Activated gamma-delta T cell (primary cell): ENCODE data around the gene PPP1R3G.

ENCODE experiments used
- DNase-seq: peaks from one replicate; lab custom pipeline; 2025; lab: John Stamatoyannopoulos, UW

The PPP1R3G gene

DNA sequence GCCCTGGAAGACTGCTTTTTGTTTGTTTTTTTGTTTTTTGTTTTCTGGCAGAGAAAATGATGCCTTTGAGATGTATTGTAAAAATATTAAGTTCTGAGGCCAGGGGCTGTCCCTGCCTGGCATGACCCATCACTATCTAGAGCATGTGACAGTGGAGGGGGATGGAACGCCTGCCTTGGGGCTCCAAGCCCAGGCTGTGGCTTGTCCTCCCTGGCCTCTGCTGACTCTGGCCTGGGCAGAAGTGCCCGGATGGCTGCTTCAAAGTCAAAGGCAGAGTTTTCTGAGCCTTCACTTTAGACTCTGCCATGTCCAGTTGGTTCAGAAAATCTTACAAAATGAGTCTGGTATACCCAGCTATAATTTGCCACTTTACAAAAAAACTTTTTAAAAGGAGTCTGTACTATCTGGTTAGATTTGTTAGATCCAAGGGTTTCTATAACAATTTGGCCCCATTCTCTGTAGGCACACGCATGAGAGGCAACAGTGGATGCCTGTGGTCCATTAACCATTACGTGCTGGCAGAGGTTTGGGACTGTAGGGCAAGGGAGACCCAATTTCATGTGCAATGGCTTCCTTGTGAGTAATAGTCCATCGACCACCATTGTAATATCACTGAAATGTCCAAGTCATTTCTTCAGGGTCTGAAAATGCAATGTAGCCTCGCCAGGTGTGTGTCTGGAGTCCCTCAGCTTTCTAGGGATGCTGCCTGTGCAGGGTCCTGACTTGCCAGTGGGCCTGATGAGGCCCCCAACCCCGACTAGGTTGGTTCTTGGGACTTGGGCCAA is 8.3 kb downstream of the PPP1R3G start:
- no peak for DNase-seq

DNA sequence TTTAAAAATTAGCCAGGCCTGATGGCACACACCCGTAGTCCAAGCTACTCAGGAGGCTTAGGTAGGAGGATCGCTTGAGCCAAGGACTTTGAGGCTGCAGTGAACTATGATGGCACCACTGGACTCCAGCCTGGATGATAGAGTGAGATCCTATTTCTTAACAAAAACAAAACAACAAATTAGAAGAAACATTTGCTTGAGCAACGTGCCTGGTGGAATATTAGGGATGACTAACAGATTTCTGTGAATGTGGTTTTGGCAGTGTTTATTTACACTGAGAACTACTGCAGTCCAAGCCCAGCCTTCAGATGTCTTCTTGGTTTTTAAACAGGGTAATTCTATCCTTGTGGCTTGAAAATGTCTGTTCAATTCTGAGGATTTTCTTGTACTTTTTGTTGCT is 9.2 kb downstream of the PPP1R3G start:
- DNase-seq = no peak

DNA sequence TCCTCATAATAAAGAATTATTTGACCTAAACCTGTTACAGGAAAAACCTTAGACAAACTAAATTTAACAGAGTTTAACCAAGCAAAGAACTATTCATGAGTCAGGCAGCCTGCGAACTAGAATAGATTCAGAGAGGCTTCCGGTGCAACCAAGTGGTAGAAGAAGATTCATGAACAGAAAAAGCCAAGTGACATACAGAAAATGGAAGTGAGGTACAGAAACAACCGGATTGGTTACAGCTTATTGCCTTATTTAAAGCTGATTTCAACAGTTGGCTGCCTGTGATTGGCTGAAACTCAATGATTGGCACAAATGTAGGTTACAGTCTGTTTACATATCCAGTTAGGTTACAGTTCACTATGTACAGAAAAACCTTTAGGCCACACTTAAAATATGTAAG is 10.1 kb downstream of the PPP1R3G start:
- DNase-seq = no peak

DNA sequence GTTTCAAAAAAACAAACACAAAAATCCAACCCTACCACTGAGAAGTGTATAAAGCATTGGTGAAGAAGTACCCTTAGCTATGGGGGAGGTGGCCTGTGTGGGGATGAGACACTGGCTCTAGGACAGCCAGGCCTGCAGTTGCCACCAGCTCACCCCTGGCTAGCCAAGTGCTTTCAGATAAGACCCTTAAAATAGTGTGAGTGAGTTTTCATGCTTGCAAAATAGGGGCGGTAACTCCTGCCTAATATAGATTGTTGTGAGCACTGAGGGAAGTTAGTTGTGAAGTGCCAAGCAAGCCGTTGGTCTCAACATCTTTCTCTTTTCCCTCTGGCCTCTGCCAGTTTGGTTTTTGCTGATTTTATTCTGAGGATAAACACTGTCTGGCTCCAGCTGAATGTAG is 11.3 kb downstream of the PPP1R3G start:
- DNase-seq = no peak

DNA sequence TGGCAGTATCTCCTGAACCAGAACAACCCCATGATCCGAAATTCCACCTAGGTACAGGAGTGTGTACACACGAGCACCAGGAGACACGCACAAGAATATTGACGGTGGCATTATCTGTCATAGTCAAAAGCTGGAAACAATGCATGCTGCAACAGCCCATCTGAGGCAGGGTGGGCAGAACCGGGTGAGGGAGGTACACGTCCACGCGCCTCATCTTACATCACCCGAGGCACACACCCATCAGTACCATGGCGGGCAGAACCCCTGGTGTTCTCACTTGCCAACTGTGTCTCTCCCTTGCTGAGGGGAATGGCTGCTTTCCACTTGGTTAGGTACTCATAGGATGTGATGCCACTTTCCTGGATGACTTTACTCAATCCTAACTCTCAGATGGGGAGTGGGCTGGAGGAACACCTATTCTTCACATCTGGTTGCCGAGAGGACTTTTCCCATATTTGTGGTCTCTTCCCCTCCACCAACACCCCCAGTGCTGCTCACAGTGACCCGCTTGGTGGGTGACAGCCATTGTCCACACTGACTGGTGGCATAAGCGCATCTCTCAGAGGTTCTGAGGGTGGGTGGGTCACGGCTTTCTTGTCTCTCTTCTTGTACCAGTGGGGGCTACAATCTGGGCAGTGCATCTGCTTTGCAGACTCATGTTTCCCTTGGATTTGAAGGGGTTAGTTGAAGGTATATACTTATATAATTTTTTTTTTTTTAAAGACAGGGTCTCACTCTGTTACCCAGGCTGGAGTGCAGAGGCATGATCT is 13.5 kb downstream of the PPP1R3G start:
- no peak for DNase-seq

DNA sequence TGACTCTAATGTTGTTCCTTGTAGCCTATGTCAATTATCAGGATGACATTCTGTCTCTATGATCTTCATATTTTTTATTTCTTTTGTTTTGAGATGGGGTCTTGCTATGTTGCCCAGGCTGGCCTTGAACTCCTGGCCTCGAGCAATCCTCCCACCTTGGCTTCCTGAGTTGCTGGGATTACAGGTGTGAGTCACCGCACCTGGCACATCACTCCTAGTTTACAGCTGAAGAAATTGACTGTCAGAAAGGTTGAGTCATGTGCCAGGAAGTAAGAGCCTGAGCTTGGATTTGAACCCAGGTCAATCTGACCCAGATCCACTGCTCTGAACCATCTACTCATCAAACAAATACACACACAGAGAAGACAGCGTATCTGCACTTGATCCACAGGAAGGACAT is 14.4 kb downstream of the PPP1R3G start:
- no peak for DNase-seq

DNA sequence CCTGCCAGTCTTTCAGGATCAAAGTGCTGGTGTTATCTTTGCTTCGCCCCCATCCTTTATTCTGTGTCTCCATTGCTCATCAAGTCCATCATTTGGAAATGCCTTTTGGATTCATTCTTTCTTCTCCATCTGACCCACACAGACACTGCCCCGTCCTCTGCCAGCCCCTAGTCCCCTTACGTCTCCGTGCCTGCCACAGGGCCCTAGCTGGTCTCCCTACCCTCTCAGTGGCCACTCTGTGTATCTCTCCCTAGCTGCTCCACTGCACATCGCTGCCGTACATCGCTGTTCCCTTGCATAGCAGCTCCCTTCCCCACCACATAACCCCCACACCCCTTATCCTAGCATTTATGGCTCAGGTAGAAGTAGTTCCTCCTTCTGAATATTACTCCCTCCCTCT is 15.7 kb downstream of the PPP1R3G start:
- no peak for DNase-seq

DNA sequence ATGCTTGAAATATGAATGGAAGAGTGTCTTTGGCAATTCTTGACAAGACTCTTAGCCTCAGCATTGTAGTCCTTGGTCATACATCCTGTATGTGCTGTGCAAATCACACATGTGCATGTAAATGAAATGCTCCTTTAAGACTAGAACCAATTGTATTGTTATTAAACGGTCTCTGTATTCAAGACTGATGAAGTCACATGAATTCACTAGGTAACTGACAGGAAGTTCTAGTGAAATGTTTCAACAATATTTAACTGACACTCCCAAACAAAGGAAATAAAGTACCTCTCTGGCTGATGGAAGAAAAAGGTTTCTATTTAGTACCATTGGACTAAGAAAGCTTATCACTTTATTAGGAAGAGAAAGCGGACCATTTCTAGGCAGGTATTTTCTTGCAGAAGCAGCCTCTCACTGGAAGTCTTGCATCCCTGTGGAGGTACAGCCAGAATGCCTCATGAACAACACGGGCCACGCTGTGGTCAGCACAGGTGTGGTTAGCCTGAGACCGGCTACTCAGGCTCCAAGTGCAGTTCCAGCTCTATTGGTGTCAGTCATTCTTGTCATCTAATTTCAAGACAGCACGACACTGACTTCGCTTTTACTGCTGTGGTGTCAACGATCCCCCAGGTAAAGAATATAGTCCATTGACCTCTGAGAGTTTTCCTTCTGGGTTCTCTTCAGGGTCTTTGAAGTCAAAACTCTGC is 17.3 kb downstream of the PPP1R3G start:
- no peak for DNase-seq

DNA sequence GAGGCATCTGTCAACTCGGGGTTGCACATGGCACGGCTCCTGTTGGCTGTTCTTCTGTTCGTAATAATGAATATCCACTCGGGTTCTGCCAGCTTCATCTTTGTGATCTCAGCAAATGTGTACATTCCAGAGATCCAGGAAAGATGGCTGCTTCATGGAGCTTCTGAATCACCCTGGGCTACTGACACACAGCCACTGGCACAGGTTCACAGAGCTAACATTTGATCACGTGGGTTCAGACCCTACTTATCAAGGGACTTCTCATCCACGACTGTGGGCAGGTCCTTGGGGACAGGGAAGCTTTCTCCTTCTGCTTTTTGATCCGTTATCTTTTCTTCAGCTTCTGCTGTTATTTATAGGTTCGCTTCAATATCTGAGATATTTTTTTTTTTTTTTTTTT is 18.1 kb downstream of the PPP1R3G start:
- no peak for DNase-seq

DNA sequence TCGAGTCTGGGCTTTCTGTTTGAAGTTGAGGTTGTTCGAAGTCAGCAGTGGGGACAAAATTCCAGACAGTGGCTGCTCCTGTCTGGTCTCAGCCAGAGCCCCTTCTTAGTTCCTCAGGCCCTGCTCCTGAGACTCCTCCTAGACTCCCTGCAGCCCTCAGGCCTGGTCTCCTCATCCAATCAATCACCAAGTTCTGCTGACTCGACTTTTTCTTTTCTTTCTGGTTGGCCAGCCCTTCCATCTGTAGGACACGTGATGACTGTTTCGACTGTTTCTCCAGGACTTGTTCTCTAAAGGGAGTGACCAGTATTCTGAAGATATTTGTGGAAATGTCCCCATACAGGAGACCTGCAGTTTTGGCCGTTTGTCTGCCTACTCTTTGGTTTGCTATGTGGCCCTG is 19.5 kb downstream of the PPP1R3G start:
- no peak for DNase-seq

DNA sequence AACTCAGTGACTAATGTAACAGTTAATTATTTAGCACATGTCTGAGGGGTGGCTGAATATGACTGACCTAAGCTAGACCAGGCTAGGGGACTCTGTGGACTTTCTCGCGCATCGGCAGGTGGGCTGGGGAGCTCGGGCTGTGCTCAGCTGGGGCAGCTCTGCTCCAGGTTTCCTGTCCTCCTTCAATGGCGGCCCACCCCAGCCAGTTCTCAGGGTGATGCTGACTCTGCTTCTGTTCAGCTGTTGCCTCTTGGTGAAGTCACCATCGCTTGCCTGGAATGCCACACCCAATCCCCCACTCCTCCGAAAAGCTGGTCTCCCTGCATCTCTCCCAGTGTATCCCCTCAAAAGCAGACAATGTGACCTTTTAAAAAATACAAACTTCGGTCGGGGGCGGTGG is 20.0 kb downstream of the PPP1R3G start:
- no peak for DNase-seq

DNA sequence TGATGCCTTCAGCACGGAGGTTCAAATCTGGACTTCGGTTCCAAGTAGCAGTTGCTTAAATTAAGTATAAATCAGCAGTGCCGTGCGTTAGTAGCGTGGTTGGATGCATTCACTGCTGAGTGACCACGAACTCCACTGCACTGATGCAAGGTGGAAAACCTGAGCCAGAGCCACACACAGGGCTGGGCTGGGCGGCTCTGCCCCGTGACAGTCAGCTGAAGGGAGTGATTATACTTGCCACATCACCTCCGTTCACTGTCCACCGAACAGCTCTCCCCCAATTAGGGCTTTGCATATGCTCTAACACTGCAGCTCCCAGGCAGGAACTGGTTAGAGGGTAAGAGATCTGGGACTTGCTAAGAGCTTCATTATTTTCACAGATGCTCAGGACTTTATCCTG is 22.2 kb downstream of the PPP1R3G start:
- no peak for DNase-seq

DNA sequence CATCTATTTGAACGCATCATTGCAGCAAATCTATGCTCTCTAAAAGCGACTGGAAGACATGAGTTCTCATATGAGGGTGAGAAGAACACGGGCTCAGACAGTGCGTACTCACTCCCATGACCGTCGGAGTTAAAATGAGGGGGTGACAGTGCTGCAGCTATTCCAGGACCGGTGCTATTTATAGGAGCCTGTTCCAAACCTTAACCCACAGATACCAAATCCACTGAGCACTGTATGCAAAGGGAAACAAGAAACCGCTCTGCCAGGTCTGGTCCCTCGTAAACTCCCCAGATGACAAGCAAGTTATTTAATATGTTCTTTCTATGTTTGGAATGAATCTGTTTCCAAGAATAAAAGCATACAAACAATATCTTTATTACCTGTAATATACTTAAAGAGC is 22.9 kb downstream of the PPP1R3G start:
- no peak for DNase-seq

DNA sequence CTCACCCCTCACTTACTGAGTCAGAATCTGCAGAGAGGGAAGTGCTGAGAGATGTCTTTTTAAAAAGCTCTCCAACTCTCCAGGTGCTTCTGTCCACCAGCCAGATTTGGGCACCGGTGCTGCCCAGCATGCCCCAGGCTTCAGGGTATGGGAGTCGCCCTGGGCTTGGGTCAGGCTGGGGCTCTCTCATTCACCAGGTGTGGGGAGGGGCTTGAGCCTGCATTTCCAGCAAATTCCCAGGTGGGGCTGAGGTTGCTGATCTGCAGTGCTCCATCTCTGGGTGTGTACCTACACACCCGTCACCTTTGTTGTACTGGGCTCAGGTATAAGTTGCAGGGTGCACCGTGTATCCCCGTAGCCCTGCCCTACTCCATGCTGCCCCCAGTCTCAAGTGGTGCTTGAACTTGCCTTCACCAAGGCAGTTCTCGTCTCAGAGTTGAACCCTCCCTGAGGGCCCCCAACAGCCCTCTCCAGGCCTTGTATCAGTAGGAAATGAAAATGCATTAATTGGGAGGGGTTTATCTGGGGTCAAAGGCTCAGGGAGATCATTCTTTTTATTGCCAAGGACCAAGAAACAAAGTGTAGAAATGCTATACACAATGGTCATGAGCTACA is 23.5 kb downstream of the PPP1R3G start:
- DNase-seq = no peak

DNA sequence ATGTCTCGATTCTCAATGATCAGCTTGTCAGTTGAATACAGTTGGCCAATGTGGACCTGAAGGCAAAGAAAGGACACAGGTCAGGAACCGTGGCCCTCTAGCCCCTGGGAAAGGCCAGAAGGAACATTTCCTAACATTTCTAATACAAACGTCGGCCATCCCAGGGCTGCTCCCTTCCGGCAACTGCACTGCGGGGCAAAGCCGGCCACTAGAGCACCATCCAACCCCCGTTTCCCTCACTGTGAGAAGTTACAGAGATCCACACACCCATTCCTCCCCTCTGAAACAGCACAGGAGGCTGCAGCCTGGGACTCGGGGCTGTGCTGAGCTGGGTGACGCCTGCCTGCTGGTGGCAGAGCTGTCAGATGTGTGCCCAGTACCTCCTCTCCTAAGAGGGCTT is 24.3 kb downstream of the PPP1R3G start:
- DNase-seq = no peak

DNA sequence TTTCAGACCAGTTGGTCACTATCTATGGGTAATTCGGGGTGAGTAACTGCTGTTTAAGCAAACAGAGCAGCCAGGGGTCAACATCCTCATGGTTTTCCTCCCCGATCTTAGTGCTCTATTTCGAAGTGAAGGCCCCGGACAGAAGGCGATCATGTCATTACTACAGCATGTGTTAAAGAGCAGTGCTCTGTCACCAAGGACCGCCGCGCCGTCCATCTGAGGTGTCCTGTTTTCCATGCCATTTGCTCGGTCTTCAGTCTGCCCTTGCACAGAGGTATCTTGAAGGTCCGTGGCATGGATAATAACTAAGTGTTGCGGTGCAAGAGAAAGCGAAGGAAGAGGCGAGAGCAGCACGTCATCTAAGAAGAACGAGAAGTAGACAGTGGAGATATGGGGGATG is 25.1 kb downstream of the PPP1R3G start:
- no peak for DNase-seq

DNA sequence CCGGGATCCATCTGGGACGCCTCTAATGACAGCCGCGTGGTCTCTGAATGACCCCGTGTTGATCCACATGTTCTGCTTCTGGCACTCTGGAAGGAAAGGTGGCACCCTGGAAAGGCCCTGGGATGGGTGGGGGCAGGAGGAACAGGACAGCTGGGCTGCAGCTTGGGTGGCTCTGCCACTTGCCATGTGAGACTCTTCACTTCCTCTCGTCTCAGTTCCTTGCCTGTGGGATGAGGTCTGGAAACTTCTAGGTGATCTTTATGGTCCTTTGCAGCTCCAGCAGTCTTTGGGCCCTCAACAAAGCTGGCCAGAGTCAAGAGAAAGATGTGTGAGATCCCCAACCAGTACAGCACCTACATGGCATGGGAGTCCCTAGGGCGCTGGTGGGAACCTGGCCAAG is 26.5 kb downstream of the PPP1R3G start:
- DNase-seq = no peak

DNA sequence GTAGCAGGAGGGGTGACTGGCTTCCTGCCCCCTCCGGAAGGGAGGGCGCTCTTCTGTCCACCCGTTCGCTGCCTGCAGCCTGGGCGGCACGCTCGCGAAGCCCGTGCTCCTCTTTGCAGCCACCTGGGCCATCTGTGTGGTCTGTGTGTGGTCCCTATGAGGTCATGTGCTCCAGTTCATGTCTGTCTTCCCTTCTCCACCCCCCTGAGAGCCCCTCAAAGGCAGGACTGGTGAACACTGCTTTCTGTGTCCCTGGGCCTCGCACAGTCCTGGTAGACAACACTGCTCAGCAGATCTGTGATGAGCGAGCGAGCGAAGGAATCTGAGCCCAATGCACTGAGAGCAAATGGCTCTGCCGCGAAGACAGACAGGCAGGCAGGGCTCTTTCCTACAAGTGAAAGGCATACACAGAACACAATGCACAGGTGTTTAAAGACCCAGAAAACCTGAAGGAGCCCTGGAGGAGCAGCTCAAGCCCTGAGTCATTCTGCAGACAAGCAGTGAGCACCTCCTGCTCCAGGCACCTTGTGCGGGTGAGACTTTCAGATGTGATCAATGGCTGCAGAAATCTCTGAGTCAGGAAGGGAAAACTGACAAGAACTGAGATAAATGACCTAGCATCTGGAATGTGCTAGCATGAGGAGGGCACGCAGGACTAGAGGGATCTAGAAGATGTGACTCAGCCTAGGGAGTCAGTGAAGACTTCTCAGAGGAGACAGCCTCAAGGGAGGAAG is 27.1 kb downstream of the PPP1R3G start:
- no peak for DNase-seq

DNA sequence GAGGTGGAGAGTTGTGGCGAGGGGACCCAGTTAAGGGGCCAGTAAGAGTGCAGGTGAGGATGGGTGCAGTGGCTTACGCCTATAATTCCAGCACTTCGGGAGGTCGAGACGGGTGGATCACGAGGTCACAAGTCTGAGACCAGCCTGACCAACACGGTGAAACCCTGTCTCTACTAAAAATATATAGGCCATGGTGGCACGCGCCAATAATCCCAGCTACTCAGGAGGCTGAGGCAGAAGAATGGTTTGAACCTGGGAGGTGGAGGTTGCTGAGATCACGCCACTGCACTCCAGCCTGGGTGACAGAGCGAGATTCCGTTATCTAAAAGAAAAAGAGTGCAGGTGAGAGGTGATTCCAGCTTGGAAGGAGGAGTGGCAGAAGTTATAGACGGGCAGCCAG is 28.0 kb downstream of the PPP1R3G start:
- no peak for DNase-seq

DNA sequence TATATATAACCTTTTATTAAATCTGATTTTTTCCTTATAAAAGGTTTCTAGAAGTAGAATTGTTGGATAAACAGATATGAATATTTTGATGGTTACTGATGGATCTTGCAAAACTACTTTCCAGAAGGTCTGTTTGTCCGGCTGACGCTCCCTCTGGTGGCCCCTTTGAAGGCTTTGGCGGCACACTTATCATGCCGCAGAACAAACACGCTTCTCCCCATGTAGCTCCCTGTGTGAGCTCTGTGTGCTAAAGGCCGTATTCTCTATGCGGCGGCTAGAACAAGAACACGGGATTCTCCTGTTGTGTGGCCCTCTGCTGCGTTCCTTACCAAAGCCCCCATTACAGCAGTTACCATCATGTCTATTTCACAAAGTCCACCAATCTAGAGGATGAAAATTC is 30.0 kb downstream of the PPP1R3G start:
- DNase-seq = no peak

DNA sequence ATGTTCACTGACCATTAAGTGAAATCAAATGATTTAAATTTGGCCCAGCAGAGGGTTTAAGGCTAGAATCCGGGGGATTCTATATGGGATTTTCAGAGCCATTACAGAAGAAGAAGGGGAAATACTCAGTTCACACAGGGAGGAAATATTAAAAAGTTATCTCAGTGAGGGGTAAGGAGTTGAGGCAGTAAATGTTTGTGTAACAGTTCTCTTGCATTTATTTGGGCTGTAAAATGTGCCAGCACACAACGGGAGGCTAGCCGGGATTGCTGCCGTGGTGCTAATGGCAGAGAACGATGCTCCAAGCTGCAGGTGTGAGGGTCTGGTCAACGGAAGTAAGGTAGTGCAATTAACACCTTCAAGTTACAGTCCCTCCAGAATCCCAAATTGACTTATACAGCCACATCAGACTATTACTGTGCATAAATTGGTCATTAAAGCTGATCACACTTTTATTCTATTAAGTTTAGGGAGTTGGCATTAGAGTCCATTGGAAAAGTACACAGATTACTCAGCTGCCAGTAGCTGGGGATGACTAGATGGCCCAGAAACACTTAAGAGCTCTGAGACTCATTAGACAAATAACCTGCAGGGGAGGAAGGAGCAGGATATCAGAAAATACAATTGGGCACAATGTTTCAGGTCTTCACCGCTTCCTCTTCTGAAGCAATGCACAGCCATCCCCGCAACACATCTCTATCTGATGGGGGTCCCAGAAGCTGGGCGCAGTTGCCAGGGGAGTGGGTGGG is 31.3 kb downstream of the PPP1R3G start:
- no peak for DNase-seq
